Fibroblast of pulmonary artery (primary cell): ENCODE data around the gene SPSB1.

Experiments
- DNase-seq: peaks from one replicate; pipeline ENCODE4 v3.0.0-alpha.2; 2010; ENCODE audit warnings: low read depth
- H3K4me3 ChIP-seq: replicated peaks from 2 replicates; pipeline ENCODE4 v1.5.1; 2011; ENCODE audit warnings: low read depth, mild to moderate bottlenecking, control low read depth, low read length, moderate library complexity
- TF ChIP-seq, protein P1 (sequence below): IDR thresholded peaks from 2 replicates; pipeline ENCODE4 v1.5.1; 2011; ENCODE audit warnings: mild to moderate bottlenecking, control low read depth, low read length, inconsistent platforms; ENCODE audit errors: missing control alignments

The SPSB1 gene

GRCh38 chr1:9373619-9374018 is 80.9 kb downstream of the SPSB1 start:
- TF ChIP-seq, protein P1, sequence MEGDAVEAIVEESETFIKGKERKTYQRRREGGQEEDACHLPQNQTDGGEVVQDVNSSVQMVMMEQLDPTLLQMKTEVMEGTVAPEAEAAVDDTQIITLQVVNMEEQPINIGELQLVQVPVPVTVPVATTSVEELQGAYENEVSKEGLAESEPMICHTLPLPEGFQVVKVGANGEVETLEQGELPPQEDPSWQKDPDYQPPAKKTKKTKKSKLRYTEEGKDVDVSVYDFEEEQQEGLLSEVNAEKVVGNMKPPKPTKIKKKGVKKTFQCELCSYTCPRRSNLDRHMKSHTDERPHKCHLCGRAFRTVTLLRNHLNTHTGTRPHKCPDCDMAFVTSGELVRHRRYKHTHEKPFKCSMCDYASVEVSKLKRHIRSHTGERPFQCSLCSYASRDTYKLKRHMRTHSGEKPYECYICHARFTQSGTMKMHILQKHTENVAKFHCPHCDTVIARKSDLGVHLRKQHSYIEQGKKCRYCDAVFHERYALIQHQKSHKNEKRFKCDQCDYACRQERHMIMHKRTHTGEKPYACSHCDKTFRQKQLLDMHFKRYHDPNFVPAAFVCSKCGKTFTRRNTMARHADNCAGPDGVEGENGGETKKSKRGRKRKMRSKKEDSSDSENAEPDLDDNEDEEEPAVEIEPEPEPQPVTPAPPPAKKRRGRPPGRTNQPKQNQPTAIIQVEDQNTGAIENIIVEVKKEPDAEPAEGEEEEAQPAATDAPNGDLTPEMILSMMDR: no peak
- peak; percentile 64 for DNase-seq
- no peak overlapping the region for H3K4me3 ChIP-seq

- TF ChIP-seq, protein P1: no peak
- no peak for DNase-seq
- H3K4me3 ChIP-seq: no peak overlapping the region
Observed at GRCh38 chr1:9374748-9375341, 82.2 kb downstream of the SPSB1 start.

DNA sequence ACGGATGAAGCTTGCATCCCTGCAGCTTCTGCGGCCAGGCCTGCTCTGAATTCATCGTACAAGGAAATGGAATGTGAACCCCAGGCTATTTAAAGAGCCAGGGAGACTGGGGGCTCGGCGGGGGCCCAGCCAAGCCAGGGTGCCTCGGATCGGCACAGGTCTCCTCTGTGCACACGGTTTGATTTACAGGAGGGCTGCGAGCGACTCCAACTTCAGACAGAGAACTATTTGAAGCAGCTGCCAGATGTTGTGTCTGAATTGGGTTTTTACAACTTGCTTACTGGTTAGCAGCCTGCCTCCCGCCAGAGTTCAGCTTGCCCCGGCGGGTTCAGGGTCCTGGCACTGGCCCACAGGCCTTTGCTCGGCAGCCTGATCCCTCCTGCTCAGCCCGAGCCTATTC is 83.2 kb downstream of the SPSB1 start:
- TF ChIP-seq, protein P1: no peak
- H3K4me3 ChIP-seq: no peak overlapping the region
- DNase-seq: no peak

- no peak for DNase-seq
- TF ChIP-seq, protein P1: no peak
- H3K4me3 ChIP-seq: no peak overlapping the region
Observed at GRCh38 chr1:9376430-9376829, 83.7 kb downstream of the SPSB1 start.

DNA sequence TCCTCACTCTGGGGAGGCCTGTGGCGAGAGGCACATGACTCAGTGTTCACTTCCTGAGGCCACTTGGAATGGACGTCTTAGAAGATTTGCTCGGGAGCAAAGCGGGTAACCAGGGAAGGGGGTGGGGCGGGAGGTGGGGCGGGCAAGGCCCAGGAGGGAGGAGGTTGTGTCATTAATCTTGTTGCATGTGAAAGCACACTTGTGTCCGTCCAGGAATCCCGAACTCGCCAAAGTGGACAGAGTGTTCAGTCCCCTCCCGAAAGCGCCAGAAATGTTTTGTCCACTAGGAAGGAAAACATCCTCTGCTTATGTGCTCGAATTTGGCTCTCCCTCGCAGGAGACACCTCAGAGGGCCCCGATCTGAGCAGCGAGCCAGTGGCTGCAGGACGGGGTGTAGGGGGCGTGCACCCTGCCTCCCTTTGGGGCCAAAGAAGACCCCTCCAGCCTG is 84.2 kb downstream of the SPSB1 start:
- TF ChIP-seq, protein P1: no peak
- H3K4me3 ChIP-seq: no peak overlapping the region
- peak; percentile 68 for DNase-seq

DNA sequence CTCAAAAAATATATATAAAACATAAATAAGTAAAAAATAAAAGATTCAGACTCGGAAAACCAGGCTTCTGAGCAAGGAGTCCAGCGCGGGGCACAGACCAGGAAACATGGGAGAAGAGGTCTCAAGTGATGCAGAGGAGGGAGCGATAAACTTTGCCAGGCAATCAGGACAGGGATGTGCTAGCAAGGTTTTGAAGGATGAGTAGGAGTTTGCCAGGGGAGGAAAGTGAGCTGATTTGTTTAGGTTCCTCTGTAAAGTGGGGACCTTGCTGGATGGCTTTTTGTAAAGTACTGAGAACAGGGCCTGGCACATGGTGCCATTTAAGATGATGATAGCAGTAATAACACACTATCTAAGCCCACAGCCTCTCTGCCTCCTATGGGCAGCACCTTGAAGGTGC is 86.1 kb downstream of the SPSB1 start:
- TF ChIP-seq, protein P1: no peak
- no peak for DNase-seq
- H3K4me3 ChIP-seq: no peak overlapping the region

DNA sequence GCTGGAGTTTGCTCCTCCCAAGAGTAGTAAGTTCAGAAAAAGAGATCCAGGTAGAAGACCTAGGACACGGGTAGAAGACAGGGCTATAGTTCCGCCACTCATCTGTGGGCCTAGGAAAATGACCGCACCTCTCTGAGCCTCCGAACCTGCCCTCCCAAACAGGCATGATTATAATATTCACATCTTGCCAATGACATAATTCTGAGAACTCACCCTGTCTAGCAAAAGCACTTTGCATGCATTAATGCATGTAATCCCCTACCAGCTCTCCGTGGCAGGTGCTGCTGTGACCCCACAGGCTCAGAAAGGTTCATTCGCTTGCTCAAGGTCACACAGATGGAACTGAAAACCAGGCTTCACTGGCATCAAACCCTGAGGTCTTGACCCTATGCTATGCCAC is 88.0 kb downstream of the SPSB1 start:
- TF ChIP-seq, protein P1: no peak
- DNase-seq: no peak
- no peak overlapping the region for H3K4me3 ChIP-seq
